ENCODE data around the gene NDUFAF2.
"Not testable (repeated sequence)": the region's sequence is repeated elsewhere in the genome, so short reads cannot be mapped to it uniquely, and the experiment has no call there.

NDUFAF2 gene

DNA sequence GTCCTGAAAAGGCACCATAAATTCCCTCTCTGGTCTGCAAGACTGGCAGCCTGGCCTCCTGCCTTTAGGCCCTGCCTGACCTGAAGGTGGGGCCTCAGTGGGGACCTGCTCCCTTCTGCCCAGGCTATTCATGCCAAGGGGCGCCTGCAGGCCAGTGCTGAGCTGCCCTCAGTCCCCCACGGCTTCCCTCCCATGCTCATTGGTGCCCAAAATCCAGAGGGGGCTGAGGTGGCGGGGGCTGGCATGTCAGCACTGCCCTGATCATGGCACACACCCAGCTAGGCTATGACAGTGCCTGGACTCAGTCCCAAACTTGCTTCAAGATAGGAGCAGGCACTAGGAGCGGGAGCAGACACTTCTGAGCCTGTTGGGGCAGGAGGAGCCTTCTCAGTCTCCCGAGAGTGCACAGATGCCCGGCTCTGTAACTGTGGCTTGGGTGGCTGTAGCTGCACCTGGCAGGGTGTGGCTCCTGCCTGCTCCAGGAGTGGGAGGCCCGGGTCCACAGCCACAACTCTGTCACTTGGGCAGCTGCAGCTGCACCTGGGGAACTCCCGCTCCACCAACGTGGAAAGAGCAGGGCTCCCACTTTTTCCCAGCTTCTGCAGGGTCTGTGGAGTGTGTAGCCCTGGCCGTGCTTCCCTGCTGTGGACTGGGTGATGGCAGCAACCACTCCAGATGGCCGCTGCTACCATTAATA, 49.0 kb downstream of the NDUFAF2 start:
- DNase-seq, result no peak

GRCh38 chr5:60996368-60996767, 51.4 kb downstream of the NDUFAF2 start:
- no peak for DNase-seq

DNA sequence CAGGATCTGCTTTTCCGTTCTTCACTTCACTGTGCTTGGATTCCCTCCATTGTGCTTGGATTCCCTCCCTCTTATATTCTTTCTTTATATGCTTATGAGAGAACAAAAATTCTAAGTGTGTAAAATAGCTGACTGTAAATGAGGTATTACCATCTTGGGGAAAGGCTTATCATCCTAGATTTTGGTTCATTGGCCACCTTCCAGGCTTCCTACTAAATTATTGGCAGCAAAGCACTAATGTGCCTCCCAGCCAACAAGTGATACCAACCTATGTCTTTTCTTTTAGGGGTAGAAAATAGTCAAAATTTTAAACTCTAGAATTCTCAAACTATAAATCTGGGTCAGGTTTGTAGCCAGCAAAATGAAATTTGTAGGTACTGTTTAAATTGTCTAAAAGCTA, 52.7 kb downstream of the NDUFAF2 start:
- no peak for DNase-seq

DNA sequence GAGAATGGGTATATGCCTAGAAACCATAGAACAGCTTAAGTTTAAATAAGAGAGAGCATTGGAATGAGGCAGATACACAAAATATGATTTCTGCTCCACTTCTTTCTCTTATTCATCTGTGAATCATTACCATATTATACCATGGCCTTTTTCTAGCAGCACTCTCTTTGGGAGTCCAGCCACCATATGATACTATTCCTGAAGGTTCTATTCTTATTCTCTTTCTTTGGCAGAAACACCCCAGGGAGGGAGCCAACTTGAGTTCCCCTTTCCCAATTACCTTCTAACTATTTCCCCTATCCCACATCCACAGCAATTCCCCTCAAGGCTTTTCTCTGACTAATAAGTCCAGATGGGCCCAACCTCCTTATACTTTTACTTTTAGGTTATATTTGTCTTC, 55.9 kb downstream of the NDUFAF2 start:
- no peak for DNase-seq

GRCh38 chr5:61001647-61002046, 56.6 kb downstream of the NDUFAF2 start:
- no peak for DNase-seq

- DNase-seq, result no peak
Observed at GRCh38 chr5:61002611-61003355, 57.8 kb downstream of the NDUFAF2 start.

DNA sequence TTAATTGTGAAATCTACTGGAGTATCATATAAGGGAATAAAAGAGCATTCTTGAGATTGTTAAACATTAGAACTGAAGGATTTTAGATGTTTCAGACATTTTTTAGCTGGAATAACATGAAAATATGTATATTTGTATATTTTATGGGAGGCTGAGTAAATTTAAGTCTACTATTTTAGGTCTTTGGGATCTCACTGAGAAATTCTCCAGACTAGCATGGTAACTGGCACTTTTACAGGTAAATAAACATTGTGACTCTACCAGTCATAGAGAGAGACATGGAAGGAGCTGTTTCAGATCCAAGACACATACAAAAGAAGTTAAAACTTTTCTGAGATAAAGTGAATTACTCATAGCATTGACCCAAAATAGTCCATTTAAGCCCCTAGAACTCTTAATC, 59.4 kb downstream of the NDUFAF2 start:
- DNase-seq, result no peak

GRCh38 chr5:61009907-61010306, 64.9 kb downstream of the NDUFAF2 start:
- no peak for DNase-seq

GRCh38 chr5:61010467-61011454, 65.8 kb downstream of the NDUFAF2 start:
- no peak for DNase-seq

GRCh38 chr5:61018062-61018461, 73.1 kb downstream of the NDUFAF2 start:
- DNase-seq, result no peak

GRCh38 chr5:61019642-61020041, 74.6 kb downstream of the NDUFAF2 start:
- DNase-seq, result no peak

DNA sequence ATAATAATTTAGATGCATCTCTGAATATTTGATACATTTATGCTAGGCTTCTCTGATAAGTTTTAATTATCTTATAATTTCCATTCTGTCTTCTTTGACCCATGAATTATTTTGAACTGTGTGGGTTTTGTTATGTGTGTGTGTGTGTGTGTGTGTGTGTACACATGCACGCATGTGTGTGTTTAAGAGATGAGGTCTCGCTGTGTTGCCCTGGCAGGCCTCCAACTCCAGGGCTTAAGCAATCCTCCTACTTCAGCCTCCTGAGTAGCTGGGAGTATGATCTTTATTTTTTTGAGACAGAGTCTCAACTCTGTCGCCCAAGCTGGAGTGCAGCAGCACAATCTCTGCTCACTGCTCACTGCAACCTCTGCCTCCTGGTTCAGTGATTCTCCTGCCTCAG, 75.4 kb downstream of the NDUFAF2 start:
- DNase-seq, result no peak

DNA sequence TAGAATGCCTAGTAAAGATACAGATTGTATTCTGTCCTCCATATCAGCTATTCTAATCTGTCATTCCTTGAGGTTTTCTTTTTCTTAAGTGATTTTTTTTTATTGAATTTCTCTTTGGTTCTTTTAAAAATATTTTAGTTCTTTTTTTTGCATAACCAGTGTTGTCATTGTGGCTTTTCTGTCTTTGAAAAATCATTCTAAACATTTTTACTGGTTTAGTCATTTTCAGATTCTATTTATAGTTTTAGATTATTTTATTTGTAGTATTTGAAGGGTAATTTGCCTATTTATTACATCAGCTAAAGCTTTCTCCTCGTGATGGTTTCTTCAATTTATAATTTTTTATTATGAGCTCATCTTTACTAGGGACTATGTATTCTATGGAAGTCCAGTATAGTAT, 78.1 kb downstream of the NDUFAF2 start:
- DNase-seq, result no peak

- no peak for DNase-seq
Observed at GRCh38 chr5:61026004-61026403, 81.0 kb downstream of the NDUFAF2 start.

GRCh38 chr5:61028382-61028781, 83.4 kb downstream of the NDUFAF2 start:
- no peak for DNase-seq

DNA sequence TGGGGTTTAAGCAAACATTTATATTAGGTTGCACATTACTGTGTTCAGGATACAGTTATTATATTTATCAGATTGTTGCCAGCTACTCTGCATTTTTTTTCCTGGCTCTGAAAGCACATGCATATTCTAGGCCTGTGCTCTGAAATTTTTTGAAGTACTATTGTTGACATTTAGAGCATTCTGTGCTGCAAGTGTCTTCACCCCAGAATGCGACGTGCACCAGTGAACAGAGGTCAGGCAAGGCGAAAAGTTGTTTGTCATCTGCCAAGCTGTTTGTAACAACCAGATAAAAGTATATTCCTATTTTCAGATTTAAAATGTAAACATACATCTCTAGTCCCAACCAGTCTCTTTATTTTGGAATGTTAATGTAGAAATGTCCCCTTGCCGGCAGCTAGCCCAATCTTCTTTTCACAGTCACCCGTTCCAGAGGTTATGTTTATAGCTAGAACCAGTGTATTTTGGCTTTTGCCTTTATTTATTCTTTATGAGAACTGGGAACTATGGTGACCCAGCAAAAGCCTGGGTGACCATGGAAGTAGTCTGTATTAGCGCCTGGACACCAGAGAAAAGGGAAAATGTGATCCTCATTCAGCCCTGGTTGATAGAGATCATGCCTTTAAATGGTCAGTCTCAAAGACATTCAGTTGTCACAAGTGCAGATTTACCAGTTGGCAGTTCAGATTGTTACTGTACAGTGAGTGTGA, 84.6 kb downstream of the NDUFAF2 start:
- no peak for DNase-seq

DNA sequence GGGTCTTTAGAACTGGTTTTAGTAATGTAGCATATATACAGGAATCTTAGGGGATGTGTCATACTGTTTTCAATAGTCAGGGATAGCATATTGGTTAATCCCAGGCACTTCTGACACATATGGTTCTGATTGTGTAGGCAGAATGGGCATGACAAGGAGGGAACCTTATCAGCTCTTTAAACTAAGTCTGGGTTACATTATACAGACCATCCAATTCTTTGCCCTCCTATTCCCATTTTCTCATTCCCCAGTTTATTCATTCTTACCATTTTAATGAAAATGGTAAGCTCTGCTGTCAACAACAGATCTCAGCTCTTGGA, 85.1 kb downstream of the NDUFAF2 start:
- DNase-seq, result no peak

DNA sequence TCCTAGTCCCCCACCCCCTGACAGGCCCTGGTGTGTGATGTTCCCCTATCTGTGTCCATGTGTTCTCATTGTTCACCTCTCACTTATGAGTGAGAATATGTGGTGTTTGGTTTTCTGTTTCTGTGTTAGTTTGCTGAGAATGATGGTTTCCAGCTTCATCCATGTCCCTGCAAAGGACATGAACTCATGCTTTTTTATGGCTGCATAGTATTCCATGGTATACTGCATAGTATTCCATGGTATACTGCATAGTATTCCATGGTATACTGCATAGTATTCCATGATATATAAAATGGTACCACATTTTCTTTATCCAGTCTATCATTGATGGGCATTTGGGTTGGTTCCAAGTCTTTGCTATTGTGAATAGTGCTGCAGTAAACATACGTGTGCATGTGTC, 86.3 kb downstream of the NDUFAF2 start:
- DNase-seq, result not testable (repeated sequence)

- no peak for DNase-seq
Observed at GRCh38 chr5:61044545-61044944, 99.5 kb downstream of the NDUFAF2 start.

DNA sequence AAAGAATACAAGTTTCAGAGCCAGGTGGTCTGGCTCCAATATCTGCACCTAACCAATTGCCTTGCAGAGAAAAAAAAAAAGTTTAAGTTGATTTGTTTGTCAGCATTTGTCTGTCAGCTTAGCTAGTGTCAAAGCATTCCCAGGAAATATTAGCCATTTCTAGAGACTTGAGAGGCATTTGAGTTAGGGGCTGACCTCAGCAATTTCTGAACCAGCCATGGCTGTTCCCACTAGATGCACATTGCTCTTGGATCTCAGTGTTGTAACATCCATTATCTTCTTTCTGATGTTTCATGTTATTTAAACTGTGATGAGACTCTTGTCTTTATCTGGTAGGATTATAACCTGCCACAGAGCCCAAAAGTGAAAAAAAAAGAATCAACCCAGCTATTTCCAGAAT, 102.3 kb downstream of the NDUFAF2 start:
- no peak for DNase-seq

GRCh38 chr5:61048534-61048933, 103.5 kb downstream of the NDUFAF2 start:
- DNase-seq, result no peak

GRCh38 chr5:61050292-61050691, 105.3 kb downstream of the NDUFAF2 start:
- no peak for DNase-seq

- no peak for DNase-seq
Observed at GRCh38 chr5:61051267-61051666, 106.3 kb downstream of the NDUFAF2 start.

All from NCI-H2107 (cell line).